NCI-H1436 (cell line): ENCODE data around the gene GLG1.
"Not testable (repeated sequence)": the region's sequence is repeated elsewhere in the genome, so short reads cannot be mapped to it uniquely, and the experiment has no call there.

Experiments
- DNase-seq: peaks from one replicate; lab custom pipeline; 2025; lab: John Stamatoyannopoulos, UW

Gene GLG1

DNA sequence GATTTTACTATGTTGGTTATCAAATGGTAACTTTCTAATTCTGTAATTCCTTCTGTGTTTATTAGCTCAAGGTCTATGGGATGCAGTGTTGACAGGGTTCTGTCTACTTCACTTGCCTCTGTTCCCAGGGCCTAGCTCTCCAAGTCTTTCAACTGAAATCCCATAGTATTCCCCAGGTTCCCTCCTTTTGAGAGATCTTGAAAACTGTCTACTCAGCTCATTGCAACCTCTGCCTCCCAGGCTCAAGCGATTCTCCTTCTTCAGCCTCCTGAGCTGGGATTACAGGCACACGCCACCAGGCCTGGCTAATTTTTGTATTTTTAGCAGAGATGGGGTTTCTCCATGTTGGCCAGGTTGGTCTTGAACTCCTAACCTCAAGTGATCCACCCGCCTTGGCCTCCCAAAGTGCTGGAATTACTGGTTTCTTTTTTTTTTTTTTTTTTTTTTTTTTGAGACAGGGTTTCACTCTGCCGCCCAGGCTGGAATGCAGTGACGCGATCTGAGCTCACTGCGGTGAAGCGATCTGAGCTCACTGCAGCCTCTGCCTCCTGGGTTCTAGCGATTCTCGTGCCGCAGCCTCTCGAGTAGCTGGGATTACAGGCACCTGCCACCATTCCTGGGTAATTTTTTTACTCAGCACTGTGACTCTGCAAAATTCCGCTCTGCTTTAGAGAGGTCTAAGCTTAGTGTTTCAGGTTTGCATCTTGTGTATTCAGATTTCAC lies 163.1 kb downstream of the GLG1 start:
- not testable (repeated sequence) for DNase-seq

DNA sequence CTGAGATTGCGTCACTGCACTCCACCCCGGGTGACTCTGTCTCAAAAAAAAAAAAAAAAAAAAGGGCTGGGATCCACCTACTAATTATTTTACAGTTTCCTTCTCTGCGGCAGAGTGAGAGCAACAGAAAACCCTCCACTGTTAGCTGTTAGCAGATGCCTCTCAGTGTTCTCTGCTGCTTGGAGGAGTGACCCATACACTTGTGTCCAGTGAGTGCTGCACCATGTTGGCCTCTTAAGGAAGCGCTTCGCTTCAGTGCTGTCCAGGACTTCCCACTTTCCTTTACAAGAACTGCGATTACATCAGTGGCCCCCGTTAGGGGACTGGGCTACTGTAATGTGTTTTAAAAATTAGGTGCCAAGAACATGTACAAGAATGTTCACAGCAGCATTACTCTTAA lies 167.2 kb downstream of the GLG1 start:
- no peak for DNase-seq

DNA sequence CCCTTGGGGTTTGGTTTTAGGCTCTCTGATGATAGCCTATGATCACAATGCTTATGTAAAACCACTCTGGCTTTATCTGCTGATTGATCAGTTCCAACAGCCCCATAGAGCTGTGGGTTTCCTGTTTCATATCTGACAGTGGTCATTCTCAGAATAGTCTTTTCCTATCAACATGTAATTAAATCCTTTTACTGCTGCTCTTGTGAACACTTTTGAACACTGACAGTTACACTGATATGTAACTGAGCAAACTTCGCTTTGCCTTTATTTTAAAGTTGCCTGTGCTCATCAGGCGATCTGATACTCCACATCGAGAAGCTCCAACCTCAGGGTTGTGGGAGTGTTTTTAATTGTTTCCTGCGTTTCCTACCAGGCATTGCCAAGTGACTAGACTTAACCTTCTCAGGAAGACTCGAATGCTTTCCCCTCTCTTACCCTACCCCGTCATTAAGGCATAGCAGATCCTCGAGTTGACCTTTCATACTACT lies 168.4 kb downstream of the GLG1 start:
- DNase-seq: no peak

DNA sequence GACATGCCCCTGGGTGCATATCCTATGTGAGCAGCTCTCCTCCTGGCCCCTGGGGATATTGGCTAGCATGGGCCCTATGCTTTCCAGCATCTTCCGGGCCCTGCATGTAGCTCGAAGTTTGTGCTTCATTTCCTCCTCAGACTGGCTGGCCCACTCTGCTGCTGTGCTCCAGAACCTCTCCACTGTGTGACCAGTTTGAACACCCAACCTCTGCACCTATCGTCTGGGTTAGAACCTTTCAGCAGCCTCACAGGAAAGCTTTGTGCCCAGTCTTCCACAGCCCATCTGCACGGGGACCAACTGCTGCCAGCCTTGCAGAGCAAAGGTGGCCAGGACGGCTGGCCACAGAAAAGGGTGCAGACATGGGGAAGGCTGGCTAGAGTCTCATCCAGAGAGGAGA lies 175.4 kb downstream of the GLG1 start:
- no peak for DNase-seq

DNA sequence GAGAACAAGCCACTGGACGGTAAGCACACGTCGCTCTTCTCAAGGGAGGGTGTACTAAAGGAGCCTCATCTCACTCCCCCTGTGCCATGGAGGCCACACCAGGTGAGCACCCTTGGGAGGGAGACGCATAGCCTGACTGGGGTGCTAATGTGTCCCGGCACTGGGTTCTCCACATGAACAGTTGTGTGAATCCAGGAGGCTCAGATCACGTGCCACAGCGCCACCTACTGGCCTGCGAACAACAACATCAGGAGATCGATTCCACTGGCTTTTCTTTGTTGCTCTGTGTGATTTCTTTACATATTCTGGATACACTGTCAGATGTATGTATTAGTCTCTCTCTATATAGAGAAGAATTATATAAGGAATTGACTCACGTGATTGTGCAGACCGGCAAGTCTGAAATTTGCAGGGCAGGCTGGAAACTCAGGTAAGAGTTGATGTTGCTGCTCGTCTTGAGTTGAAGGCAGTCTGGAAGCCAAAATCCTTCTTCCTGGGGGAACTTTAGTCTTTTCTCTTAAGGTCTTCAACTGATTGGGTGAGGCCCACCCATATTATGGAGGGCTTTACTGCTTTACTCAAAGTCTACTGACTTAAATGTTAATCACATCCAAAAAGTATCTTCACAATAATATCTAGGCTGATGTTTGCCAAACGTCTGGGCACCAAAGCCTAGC lies 176.7 kb downstream of the GLG1 start:
- peak; percentile 5 for DNase-seq

DNA sequence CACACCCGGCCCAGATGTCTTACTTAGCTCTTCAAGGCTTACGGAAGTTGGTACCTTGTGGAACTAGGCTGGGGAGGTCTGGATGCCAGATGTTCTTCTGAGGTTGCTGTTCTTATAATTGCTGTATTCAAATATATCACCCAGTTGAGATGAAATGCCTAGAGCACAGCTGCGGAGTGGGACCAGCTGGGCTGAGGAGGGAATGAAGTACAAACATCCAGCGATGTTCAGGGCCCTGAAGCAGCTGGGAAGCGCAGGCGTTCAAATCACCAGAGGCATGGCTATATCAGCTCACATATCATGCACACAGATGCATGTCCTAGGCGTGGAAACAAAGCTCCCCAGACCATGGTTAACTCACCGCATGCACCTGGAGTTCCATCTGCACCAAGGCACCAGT lies 178.4 kb downstream of the GLG1 start:
- DNase-seq: not testable (repeated sequence)

DNA sequence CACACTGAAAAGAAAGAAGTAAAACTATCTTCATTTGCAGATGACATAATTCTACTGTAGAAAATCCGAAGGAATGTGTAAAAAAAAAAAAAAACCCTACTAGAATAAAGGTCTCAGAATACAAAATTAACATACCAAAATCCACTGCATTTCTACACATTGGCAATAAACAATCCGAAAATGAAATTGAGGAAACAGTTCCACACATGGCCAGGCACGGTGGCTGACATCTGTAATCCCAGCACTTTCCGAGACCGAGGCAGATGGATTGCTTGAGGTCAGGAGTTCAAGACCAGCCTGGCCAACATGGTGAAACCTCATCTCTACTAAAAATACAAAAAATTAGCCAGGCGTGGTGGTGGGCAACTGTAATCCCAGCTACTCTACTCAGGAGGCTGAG lies 181.2 kb downstream of the GLG1 start:
- not testable (repeated sequence) for DNase-seq

DNA sequence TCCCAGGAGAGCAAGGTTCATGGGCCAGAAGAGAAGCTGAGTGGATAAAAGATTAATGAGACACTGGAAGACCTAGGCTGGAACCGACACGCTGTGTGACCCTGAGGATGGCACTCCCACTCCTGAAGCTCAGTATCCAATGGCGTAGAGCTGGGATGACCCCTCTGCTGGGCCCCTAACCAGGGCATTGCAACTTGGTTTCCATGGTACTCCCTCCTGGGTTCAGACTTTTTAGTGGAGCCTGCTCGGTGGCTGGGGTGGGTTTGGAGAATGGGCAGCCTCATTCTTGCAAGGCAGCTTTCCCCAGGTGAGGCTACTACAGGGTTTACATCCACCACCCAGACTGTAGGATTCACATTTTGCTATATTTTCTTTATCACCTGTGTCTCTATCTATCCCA lies 183.2 kb downstream of the GLG1 start:
- DNase-seq: not testable (repeated sequence)

DNA sequence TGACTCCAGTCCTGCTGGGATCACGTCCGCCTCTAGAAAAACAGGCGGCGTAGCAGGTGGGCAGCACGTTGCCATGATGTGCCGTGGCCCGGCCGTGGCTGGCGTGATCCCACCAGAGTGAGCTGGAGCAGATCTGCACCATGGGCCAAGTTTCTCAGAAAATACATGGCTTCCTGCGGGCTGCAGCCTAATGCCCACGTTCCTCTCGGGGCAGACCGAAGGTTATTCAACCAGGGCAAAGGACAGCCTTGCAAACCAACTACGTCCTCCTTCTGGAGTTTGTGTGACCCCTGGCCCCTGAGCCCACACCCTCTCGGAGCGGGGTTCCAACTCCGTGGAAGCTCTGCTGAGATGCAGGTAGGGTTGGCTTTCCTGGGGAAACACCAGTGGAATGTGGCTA lies 184.8 kb downstream of the GLG1 start:
- DNase-seq: not testable (repeated sequence)

DNA sequence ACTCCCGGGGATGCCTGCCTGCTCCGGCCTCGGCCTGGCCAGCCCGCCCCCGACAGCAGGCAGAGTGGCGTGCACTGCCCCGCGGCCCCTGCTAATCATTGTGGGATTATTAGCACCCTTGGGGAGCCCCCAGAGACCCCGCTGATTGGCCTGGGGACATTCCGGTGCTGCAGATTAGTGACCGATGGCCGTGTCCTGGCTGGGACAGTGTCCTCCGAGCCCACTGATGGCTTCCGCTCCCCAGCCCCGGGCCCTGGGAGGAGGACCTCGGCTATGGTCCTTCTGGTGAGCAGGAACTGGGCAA lies 185.5 kb downstream of the GLG1 start:
- not testable (repeated sequence) for DNase-seq

DNA sequence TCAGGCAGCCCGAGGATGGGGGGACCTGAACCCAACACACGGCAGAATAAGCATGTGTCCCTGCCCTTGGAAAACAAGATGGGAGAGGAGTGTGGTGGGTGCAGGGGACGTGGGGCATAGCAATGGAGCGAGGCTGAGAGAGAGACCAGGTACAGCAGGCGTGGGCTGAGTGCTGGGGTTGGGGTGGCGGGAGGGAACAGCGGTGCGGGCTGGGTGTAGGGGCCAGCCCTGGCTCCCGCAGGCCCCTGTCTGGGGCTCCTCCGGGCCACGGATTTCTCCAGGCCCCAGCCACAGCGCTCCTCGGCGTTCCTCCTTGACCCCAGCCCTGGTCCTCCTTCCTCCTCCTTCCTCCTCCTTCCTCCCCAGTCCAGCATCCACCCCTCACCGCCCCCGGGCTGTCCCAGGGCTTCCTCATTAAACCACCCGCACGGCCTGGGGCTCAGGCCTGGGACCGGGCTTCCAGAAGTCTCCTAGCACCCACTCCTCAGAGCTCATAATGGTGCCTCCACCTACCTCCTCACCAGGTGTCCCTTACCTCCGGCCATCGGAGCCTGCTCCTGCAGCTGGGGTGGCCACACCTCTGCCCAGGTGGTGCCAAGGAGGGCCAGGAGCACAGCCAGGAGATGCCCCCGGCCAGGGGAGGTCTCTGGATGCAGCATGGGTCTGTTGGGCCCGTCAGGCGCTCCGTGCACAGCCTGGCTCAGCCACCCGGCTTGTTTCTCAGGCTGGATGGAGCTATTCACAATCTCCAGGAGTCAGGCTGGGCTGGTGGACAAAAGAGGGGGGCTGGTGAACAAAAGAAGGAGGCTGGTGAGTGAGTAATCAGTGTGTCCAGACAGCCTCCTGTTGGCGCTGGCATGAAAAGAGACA lies 186.1 kb downstream of the GLG1 start, which contains the start of gene CLEC18B:
CLEC18B (minus strand) TSS at position 867 of the 870 bp plus-strand sequence; CDS start at position 659, 208 bp downstream.
- DNase-seq: not testable (repeated sequence)

DNA sequence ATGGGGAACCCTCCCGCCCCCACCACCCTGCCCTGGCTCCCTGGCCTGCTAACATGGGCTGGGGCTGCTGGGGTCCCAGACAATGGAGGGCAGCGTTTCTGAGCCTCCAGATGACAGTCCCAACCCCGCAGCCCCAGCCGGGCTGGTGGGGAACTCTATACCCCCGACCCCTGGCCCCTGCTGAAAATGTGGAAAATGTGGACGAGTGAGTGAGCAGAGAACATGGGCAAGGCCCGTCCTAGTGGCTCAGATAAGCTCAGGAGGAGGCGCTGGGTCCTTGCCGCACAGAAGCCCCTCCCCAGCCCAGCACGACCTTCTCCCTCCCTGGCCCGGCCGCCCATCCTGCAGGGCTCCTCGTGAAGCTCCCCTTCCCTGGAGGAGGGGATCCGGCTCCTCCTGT lies 187.1 kb downstream of the GLG1 start:
- DNase-seq: not testable (repeated sequence)

DNA sequence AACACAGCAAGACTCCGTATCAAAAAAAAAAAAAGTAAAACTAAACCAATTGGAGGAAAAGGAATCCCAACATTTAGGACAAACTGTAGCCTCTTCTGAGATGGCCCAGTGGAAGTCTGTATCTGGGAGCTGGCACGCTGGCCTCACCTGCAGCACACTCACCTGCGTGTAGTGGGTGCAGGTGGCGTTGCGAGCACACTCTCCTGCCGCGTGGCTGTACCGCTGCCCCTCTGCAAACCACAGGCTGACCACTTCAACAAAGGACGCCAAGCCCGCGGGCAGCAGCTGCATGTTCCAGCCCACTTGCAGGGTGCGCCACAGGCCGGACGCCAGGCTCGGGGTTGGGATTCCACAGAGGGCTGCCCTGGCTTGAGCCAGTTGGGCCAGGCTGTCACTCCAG lies 189.0 kb downstream of the GLG1 start:
- not testable (repeated sequence) for DNase-seq

DNA sequence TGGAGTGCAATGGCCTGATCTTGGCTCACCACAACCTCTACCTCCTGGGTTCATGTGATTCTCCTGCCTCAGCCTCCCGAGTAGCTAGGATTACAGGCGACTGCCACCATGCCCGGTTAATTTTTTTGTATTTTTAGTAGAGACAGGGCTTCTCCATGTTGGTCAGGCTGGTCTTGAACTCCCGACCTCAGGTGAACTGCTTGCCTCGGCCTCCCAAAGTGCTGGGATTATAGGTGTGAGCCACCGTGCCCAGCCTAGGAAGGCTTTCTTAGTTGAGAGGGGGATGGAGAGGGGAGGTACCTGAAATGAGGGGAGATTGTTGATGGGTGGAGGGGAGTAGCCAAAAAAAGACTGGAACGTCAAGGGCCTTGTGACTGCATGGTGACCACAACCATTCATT lies 193.0 kb downstream of the GLG1 start:
- not testable (repeated sequence) for DNase-seq

DNA sequence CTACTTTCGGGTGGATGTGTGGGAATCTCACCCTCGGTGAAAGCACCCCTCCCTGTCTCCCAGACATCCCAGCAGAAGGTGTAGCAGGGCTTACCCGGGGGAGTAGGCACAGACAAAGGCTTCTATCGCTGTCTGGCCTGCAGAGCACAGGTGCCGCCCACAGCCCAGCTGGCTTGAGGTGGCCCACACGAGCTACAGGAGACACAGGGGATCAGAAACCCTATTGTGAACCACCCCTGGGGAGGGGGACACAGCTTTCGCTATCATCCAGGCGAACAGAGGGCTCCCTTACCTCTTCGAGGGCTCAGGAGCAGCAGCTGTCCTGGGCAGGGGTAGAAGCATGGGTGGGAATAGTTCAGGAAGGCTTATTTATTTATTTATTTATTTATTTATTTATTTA lies 193.4 kb downstream of the GLG1 start:
- not testable (repeated sequence) for DNase-seq

DNA sequence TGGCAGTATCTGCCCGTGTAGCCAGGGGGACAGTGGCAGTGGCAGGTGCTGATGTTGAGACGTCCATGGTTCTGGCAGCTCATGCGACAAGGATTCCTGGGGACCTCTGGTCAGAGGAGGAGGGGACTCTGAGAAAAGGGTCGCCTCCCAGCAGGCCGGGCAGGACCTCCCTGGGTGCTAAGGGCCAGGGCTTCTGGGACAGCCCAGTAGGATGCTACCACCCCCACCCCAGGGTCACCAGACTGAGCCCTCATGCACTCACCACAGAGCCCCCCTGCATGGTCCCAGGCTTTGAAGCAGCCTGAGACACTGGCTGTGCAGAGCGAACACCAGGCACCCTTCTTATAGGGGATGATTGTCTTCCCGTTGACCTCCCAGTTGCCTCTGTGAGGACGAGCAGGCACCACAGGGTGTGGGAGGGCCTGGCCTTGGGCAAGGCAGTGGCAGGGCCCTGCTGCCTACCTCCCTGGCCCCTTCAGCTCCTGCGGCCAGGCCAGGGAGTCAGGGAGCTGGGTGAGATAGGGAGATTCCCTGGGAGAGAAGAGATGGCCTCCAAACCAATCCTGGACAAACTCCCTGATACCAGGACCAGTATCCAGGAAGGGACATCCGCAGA lies 194.0 kb downstream of the GLG1 start:
- DNase-seq: not testable (repeated sequence)

DNA sequence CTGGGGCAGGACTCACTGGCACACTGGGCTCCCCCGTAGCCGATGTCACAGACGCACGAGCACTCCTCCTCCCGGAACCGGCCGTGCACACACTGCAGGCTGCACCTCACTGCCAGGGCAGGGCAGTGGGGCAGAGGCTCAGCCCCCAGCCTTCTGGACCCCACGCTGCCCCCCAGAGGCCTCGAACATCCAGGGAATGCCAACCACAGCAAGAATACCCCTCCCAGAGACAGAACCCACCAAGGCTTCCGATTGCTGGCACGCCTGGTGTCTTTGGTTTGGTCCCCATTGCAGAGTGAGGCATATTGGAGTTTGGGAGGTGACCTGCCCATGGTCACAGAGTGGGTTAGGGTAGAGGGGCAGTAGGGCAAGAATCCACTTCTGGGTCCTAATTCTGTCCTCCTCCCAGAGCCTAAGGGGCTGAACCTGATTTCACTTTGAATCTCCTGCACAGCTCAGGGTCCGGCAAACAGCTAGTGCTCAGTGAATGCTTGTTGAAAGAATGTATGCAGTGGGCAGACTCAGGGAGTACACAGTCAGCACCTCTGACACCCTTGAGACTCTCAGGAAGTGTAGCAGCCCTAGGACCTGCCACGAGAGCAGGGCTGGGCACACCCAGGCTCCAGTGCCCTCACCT lies 194.7 kb downstream of the GLG1 start:
- not testable (repeated sequence) for DNase-seq

DNA sequence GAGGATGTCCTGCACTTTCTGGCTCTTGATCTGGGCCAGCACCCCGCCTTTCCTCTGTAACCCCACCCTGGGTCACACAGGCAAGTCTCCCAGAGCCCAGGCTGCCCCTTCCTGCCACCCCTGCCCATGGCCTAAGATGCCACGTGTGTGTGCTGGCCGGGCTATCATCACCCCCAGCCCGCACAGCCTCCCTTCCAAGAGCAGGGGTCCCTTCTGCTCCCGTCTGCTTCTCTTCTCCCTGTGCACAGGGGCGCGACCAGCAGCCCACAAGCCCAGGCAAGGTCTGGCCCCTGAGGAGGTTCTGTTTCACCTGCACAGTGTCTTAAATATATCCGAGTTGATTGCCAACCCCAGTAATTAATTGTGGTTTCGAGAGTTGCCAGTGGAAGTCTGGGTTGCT lies 195.9 kb downstream of the GLG1 start:
- not testable (repeated sequence) for DNase-seq

DNA sequence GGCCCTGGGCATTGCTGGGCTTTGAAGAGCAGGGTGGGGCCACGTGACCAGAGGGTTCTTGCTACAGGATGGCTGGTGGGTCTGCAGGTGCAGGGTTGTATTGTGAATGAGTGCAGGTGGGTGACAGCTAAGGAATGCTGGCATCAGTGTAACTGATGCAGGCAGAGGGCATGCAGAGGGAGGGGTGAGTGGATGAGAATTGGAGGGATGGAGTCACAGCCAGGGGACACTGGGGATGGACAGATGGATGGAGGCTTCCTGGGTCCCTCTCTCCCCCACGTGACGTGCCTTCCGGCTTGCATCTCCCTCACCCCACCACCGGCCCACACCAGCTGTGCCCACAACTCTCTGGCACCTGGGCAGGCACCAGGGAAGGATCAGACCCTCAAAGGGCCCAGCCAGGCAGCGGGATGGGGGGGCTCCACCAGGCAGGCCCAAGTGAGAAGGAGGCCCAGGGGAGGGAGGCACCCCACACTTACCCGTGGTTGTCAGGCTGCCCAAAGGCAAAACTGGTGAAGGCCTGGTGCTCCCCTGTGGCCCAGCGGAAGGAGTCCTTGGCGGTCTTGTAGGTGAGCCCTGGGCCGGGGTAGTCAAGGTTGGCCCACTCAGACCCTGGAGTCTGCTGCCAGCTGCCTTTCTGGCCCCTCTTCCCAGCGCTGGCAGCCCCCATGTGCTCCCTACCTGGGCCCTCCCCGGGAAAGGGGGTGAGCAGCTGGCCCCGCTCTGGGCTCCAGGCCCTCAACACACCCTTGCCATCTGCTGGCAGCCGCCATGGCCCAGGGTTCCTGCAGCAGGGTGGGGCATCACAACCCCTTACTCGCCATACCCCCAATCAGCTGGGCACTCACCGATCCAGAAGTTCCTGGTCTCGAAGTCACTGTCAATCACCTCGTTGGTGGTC lies 196.6 kb downstream of the GLG1 start:
- DNase-seq: not testable (repeated sequence)

DNA sequence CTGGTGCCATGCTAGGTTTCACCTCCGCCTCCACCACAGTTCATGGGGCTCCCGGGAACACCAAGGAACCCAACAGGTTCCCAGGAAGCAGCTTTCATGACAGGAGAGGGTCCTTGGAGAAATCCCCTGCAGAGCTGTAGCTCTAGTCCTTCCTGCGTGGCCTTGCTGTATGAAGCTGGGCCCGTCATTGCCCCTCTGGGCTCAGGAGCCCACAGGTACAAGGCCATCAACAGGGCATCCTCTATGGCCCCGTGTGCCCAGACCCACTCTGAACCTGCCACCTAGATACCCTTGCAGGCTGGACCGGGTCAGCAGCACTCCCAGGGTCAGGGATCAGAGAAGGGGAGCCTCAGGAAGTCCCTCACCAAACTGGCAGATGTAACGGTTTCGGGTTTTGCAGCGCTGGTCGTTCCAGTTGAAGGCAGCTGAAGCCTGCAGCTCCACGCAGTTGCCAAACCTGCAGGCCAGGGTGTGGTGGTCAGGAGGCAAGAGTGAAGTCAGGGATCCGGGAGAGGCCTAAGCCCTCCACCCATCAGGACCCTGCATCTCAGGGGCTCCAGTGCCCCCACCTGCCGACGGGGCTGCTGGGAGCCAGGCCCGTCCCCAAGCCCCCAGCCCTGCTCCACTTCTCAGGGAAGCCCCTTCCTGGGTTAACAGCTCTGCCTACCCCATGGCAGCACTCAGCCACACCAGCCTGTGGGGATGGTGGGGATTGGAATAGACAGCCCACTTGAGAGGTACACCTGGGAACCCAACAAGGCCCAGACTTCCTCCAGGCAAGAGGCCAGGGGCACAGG lies 197.5 kb downstream of the GLG1 start:
- not testable (repeated sequence) for DNase-seq
